Activated T-cell treated with anti-CD3 and anti-CD28 coated beads, Interleukin-2, amount 50 U/mL, for 1 hour (primary cell): Measurements from ENCODE around the gene ITSN1.
"Not testable (repeated sequence)": the region's sequence is repeated elsewhere in the genome, so short reads cannot be mapped to it uniquely, and the experiment has no call there.

Experiments
- DNase-seq: peaks from one replicate; pipeline ENCODE4 v3.0.0-alpha.2; 2020

The ITSN1 gene

GRCh38 chr21:33775100-33775828, 133.0 kb downstream of the ITSN1 start:
- no peak for DNase-seq

GRCh38 chr21:33780631-33781030, 138.3 kb downstream of the ITSN1 start:
- DNase-seq, result no peak

GRCh38 chr21:33781121-33781520, 138.8 kb downstream of the ITSN1 start:
- no peak for DNase-seq

GRCh38 chr21:33783187-33783979, 141.1 kb downstream of the ITSN1 start:
- DNase-seq, result no peak

GRCh38 chr21:33787431-33787830, 145.1 kb downstream of the ITSN1 start:
- DNase-seq, result no peak

GRCh38 chr21:33788438-33788837, 146.1 kb downstream of the ITSN1 start:
- DNase-seq, result not testable (repeated sequence)

GRCh38 chr21:33789697-33790096, 147.4 kb downstream of the ITSN1 start:
- no peak for DNase-seq

GRCh38 chr21:33791073-33791472, 148.8 kb downstream of the ITSN1 start:
- no peak for DNase-seq

- DNase-seq, result no peak
Observed at GRCh38 chr21:33794596-33794995, 152.3 kb downstream of the ITSN1 start.

GRCh38 chr21:33797565-33797964, 155.3 kb downstream of the ITSN1 start:
- DNase-seq, result no peak

- DNase-seq, result no peak
Observed at GRCh38 chr21:33799378-33800090, 157.2 kb downstream of the ITSN1 start.

GRCh38 chr21:33800753-33801423, 158.6 kb downstream of the ITSN1 start:
- DNase-seq, result no peak

GRCh38 chr21:33801424-33802405, 159.4 kb downstream of the ITSN1 start:
- DNase-seq, result no peak

GRCh38 chr21:33802481-33802880, 160.2 kb downstream of the ITSN1 start:
- no peak for DNase-seq

GRCh38 chr21:33808715-33809367, 166.5 kb downstream of the ITSN1 start:
- DNase-seq, result no peak

GRCh38 chr21:33810766-33811165, 168.5 kb downstream of the ITSN1 start:
- DNase-seq, result no peak

GRCh38 chr21:33811167-33812010, 169.1 kb downstream of the ITSN1 start:
- DNase-seq, result no peak

GRCh38 chr21:33813832-33814365, 171.6 kb downstream of the ITSN1 start:
- no peak for DNase-seq

GRCh38 chr21:33815143-33815707, 172.9 kb downstream of the ITSN1 start:
- DNase-seq, result no peak

- DNase-seq, result no peak
Observed at GRCh38 chr21:33816174-33816573, 173.9 kb downstream of the ITSN1 start.
